BLaER1 (cell line): ENCODE measurements around the gene MRPL42.
"Not testable (repeated sequence)": the region's sequence is repeated elsewhere in the genome, so short reads cannot be mapped to it uniquely, and the experiment has no call there.

ENCODE experiments used
- H3K27ac ChIP-seq: shearing (Covaris generic); formaldehyde crosslinking; 2 replicates; pipeline ENCODE4 v1.8.1; 2022
- H3K27me3 ChIP-seq: shearing (Covaris generic); formaldehyde crosslinking; 2 replicates; pipeline ENCODE4 v1.8.1; 2022
- H3K36me3 ChIP-seq: shearing (Covaris generic); formaldehyde crosslinking; 2 replicates; pipeline ENCODE4 v1.8.1; 2022
- H3K4me1 ChIP-seq: shearing (Covaris generic); formaldehyde crosslinking; 2 replicates; pipeline ENCODE4 v1.8.1; 2022
- H3K4me2 ChIP-seq: shearing (Covaris generic); formaldehyde crosslinking; 2 replicates; pipeline ENCODE4 v1.8.1; 2022
- H3K4me3 ChIP-seq: shearing (Covaris generic); formaldehyde crosslinking; 2 replicates; pipeline ENCODE4 v1.8.1; 2022
- H3K9ac ChIP-seq: shearing (Covaris generic); formaldehyde crosslinking; 2 replicates; pipeline ENCODE4 v1.8.1; 2022
- H3K9me3 ChIP-seq: shearing (Covaris generic); formaldehyde crosslinking; 2 replicates; pipeline ENCODE4 v1.8.1; 2022
- H4K20me1 ChIP-seq: shearing (Covaris generic); formaldehyde crosslinking; 2 replicates; pipeline ENCODE4 v1.8.1; 2022
- Cebpa-rat ChIP-seq: shearing (Covaris generic); IDR thresholded peaks from 2 replicates; pipeline ENCODE4 v1.8.1; 2022

The MRPL42 gene

GRCh38 chr12:93494096-93494495 is 26.8 kb downstream of the MRPL42 start:
- TF ChIP-seq Cebpa-rat: no peak

DNA sequence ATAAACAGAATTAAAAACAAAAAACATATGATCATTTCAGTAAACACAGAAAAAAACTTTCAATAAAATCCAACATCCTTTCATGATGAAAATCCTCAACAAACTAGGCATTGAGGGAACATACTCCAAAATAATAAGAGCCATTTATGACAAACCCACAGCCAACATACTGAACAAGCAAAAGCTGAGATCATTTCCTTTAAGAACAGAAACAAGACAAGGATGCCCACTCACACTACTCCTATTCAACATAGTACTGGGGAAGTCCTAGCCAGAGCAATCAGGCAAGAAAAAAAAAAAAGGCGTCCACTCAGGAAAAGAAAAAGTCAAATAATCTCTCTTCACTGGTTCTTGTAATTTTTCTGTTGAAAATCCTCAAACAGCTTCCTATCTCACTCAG is 30.1 kb downstream of the MRPL42 start:
- TF ChIP-seq Cebpa-rat: no peak
- Histone ChIP-seq H3K4me2 (no peak overlapping the region), H3K36me3 (peaks cover 32% of the 10 kb centered on the region), H3K9ac (no peak overlapping the region), H3K27me3 (no peaks in the 10 kb centered on the region), H4K20me1 (no peaks in the 10 kb centered on the region), H3K4me1 (no peaks in the 10 kb centered on the region), H3K27ac (no peak overlapping the region), H3K9me3 (no peaks in the 10 kb centered on the region), H3K4me3 (no peak overlapping the region)

More at GRCh38 chr12:93494096-93494495, 26.8 kb downstream of the MRPL42 start:
- Histone ChIP-seq H3K4me2 (no peak overlapping the region), H3K27me3 (no peaks in the 10 kb centered on the region), H3K27ac (no peak overlapping the region), H3K36me3 (peaks cover 58% of the 10 kb centered on the region), H3K4me3 (no peak overlapping the region), H4K20me1 (no peaks in the 10 kb centered on the region), H3K4me1 (no peaks in the 10 kb centered on the region), H3K9me3 (no peaks in the 10 kb centered on the region), H3K9ac (no peak overlapping the region)

GRCh38 chr12:93498813-93499212 is 31.5 kb downstream of the MRPL42 start:
- H3K4me1 ChIP-seq, H3K4me2 ChIP-seq, H3K27ac ChIP-seq, H4K20me1 ChIP-seq, H3K9me3 ChIP-seq, H3K9ac ChIP-seq, H3K27me3 ChIP-seq, H3K4me3 ChIP-seq: not testable (repeated sequence)
- H3K36me3 ChIP-seq: peaks cover 39% of the 10 kb centered on the region

DNA sequence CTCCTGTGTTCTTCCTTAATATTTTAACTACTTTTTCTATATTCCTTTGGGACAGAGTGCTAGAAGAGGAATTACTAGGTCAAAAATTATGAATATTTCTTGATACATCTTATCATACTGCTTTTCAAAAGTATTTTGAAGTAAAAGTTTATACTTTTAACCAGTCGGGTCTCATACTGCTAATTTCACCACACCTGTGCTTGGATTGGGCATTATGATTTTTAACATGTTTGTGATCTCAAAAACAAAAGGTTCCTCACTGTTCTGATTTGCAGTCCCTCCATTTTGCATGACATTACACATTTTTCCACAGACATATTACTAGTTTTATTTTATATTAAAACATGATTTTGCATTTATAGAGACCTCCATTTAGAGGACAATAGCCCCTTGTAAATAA is 32.9 kb downstream of the MRPL42 start:
- Histone ChIP-seq H3K27me3 (no peaks in the 10 kb centered on the region), H3K4me3 (no peak overlapping the region), H3K27ac (no peak overlapping the region), H4K20me1 (no peaks in the 10 kb centered on the region), H3K9me3 (no peaks in the 10 kb centered on the region), H3K36me3 (peaks cover 40% of the 10 kb centered on the region), H3K4me2 (no peak overlapping the region), H3K4me1 (no peaks in the 10 kb centered on the region), H3K9ac (no peak overlapping the region)
- TF ChIP-seq Cebpa-rat: no peak

- no peaks in the 10 kb centered on the region for H3K4me1 ChIP-seq
- H3K27ac ChIP-seq: no peak overlapping the region
- H3K9me3 ChIP-seq: no peaks in the 10 kb centered on the region
- H3K36me3 ChIP-seq: peaks cover 38% of the 10 kb centered on the region
- no peaks in the 10 kb centered on the region for H3K27me3 ChIP-seq
- H3K4me3 ChIP-seq: no peak overlapping the region
- no peaks in the 10 kb centered on the region for H4K20me1 ChIP-seq
- H3K4me2 ChIP-seq: no peak overlapping the region
- no peak for TF ChIP-seq Cebpa-rat
- H3K9ac ChIP-seq: no peak overlapping the region
Observed at GRCh38 chr12:93500667-93501066, 33.4 kb downstream of the MRPL42 start.

- H3K27me3 ChIP-seq: no peaks in the 10 kb centered on the region
Observed at GRCh38 chr12:93502802-93503623, 35.7 kb downstream of the MRPL42 start.

DNA sequence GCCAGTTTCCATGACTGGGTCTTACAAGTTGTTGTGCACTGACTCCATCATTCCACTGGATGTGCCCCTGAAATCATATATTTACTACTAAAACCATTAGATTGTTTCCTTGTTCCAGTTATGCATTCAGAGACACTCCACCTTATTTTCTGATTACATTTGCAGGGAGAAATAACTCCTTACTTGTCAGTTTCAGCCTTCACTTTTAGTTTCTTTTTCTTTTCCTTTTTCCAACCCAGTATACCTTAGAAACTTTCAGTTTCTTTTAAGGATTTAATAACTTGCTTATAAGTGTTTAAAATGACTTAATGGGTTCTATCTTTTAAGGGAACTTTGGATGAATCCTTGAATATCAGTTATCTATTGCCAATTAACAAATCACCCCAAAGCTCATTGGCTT is 39.9 kb downstream of the MRPL42 start:
- H3K4me1 ChIP-seq: no peaks in the 10 kb centered on the region
- no peaks in the 10 kb centered on the region for H3K27me3 ChIP-seq
- H3K4me3 ChIP-seq: no peak overlapping the region
- H3K9ac ChIP-seq: no peak overlapping the region
- TF ChIP-seq Cebpa-rat: no peak
- H4K20me1 ChIP-seq: no peaks in the 10 kb centered on the region
- H3K4me2 ChIP-seq: no peak overlapping the region
- peaks cover 43% of the 10 kb centered on the region for H3K36me3 ChIP-seq
- no peak overlapping the region for H3K27ac ChIP-seq
- no peaks in the 10 kb centered on the region for H3K9me3 ChIP-seq

More at GRCh38 chr12:93502802-93503623, 35.7 kb downstream of the MRPL42 start:
- Histone ChIP-seq H3K9me3 (no peaks in the 10 kb centered on the region), H3K27ac (no peak overlapping the region), H3K36me3 (peaks cover 38% of the 10 kb centered on the region), H4K20me1 (no peaks in the 10 kb centered on the region), H3K4me3 (no peak overlapping the region), H3K4me2 (no peak overlapping the region), H3K4me1 (no peaks in the 10 kb centered on the region), H3K9ac (no peak overlapping the region)
- no peak for TF ChIP-seq Cebpa-rat

DNA sequence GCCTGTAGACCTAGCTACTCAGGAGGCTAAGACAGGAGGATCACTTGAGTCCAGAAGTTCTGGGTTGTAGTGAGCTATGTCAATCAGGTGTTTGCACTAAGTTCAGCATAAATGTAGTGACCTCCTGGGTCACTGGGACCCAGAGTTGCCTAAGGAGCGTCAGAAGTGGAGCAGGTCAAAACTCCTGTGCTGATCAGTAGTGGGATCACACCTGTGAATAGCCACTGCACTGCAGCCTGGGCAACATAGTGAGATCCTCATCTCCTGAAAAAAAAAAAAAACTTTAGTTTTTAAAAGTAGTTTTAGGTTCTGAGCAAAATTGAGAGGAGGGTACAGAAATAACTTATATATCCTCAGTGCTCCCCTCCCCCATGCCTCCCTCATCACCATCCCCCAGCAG is 42.2 kb downstream of the MRPL42 start:
- no peak overlapping the region for H3K4me2 ChIP-seq
- H3K4me3 ChIP-seq: no peak overlapping the region
- no peaks in the 10 kb centered on the region for H3K27me3 ChIP-seq
- peaks cover 28% of the 10 kb centered on the region; the same call in 1 of the 2 replicates for H3K36me3 ChIP-seq
- no peaks in the 10 kb centered on the region for H4K20me1 ChIP-seq
- no peaks in the 10 kb centered on the region for H3K4me1 ChIP-seq
- TF ChIP-seq Cebpa-rat: no peak
- H3K27ac ChIP-seq: no peak overlapping the region
- no peaks in the 10 kb centered on the region for H3K9me3 ChIP-seq
- H3K9ac ChIP-seq: no peak overlapping the region

DNA sequence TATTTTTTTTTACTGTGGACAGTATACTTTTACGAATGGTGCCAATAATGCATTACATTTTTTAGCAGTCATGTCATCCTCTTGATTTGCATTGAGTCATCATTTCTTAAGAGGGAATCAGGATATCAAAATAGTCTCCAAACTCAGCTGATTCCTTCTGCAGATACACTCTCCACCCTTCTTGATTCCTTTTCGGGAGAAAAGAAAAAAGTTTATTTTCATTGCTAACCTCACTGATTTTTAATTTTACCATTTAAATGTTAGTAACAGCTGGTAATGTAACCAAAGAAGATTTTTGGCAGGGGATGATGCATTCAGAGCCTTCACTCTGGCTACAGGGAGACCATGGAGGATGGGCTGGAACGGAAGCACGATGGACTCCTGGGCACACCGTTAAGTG is 47.5 kb downstream of the MRPL42 start:
- TF ChIP-seq Cebpa-rat: no peak
- no peaks in the 10 kb centered on the region for H3K36me3 ChIP-seq
- H3K9ac ChIP-seq: no peak overlapping the region
- no peak overlapping the region for H3K27ac ChIP-seq
- no peak overlapping the region for H3K4me3 ChIP-seq
- no peaks in the 10 kb centered on the region for H3K9me3 ChIP-seq
- H3K4me2 ChIP-seq: no peak overlapping the region
- no peaks in the 10 kb centered on the region for H3K4me1 ChIP-seq
- H3K27me3 ChIP-seq: no peaks in the 10 kb centered on the region
- H4K20me1 ChIP-seq: no peaks in the 10 kb centered on the region

- Histone ChIP-seq H3K4me2 (no peak overlapping the region), H3K9me3 (no peaks in the 10 kb centered on the region), H3K4me1 (no peaks in the 10 kb centered on the region), H3K9ac (no peak overlapping the region), H3K27ac (no peak overlapping the region), H3K36me3 (no peaks in the 10 kb centered on the region), H3K27me3 (no peaks in the 10 kb centered on the region), H3K4me3 (no peak overlapping the region), H4K20me1 (no peaks in the 10 kb centered on the region)
- no peak for TF ChIP-seq Cebpa-rat
Observed at GRCh38 chr12:93518725-93519124, 51.4 kb downstream of the MRPL42 start.
